ENCODE data around the gene FAM89B.

- TF ChIP-seq CTCF (IDR thresholded peaks at IDR 0.05; ENCODE audit: insufficient read depth, low read length, poor library complexity, severe bottlenecking) (peak; percentile 86), EZH2phosphoT487 (conservative IDR thresholded peaks at IDR 0.05; ENCODE audit: low read length) (no peak)
These were observed 20.6 kb upstream of the FAM89B start for GRCh38 chr11:65551572-65552387.

Data from SU-DHL-6 (cell line).